Transverse colon (tissue), 4 donors: ENCODE results near the gene CYB5D1. TPM values are rescaled to one million over a fixed set of nuclear protein-coding genes. Genes with fewer than 3 reads are reported as not detected.
"Not testable (repeated sequence)": the region's sequence is repeated elsewhere in the genome, so short reads cannot be mapped to it uniquely, and the experiment has no call there.

Experiments
- DNase-seq: peaks from one replicate; pipeline ENCODE4 v3.0.0-alpha.2; 2019
- H3K27ac ChIP-seq, 4 donors: fragments of 200-600 bp; sonication (generic); 2 replicates each; pipeline ENCODE4 v1.5.1; 2016 to 2018; ENCODE audit warnings: inconsistent platforms in 4 of 4
- H3K27me3 ChIP-seq: fragments of 200-600 bp; sonication (generic); 2 replicates; pipeline ENCODE4 v1.5.1; 2017; ENCODE audit warnings: inconsistent platforms
- H3K36me3 ChIP-seq, 4 donors: fragments of 200-600 bp; sonication (generic); 2 replicates each; pipeline ENCODE4 v1.5.1; 2017 to 2019; ENCODE audit warnings: inconsistent platforms in 4 of 4
- H3K4me1 ChIP-seq, 4 donors: fragments of 200-600 bp; sonication (generic); 2 replicates each; pipeline ENCODE4 v1.5.1; 2017 to 2020; ENCODE audit warnings: inconsistent platforms in 4 of 4
- H3K4me3 ChIP-seq, 4 donors: fragments of 200-600 bp; sonication (generic); 1 replicate in 1 of 4; 2 replicates in 3 of 4; pipeline versions ENCODE4 v1.5.1 to v1.6.1; 2017 to 2019; ENCODE audit warnings: inconsistent platforms in 4 of 4
- H3K9me3 ChIP-seq, 2 donors: fragments of 200-600 bp; sonication (generic); 2 replicates each; pipeline ENCODE4 v1.5.1; 2017 to 2019; ENCODE audit warnings: inconsistent platforms in 2 of 2
- EP300 ChIP-seq: sonication (generic); formaldehyde crosslinking; IDR thresholded peaks from one replicate; pipeline ENCODE4 v1.6.1; 2017; ENCODE audit warnings: antibody characterized with exemption, low read depth
- POLR2A ChIP-seq: fragments of 450-650 bp; IDR thresholded peaks from one replicate; pipeline ENCODE4 v1.6.1; 2016; ENCODE audit warnings: antibody characterized with exemption, mild to moderate bottlenecking, moderate library complexity
- POLR2AphosphoS5 ChIP-seq, 3 donors: sonication (generic); formaldehyde crosslinking; IDR thresholded peaks; one replicate each; pipeline ENCODE4 v1.6.1; 2016; ENCODE audit warnings: antibody characterized with exemption in 3 of 3
- WGBS, 2 donors: methylation state at CpG; one replicate each; pipeline ENCODE4 v1.1.5; 2018; ENCODE audit warnings: low coverage in 1 of 2; 5-methylcytosine and 5-hydroxymethylcytosine counted together
- in situ Hi-C, 4 donors: fragments of 200-750 bp; cut with MboI; loops; one replicate each; pipeline versions ENCODE4 v1.15.0 to v1.15.1; 2017; ENCODE audit warnings: low sequenced_read_pairs in 3 of 4, low pct_ligation_motif_present in 1 of 4, low pct_unique_long_range_greater_than_20kb in 1 of 4
- intact Hi-C: fragments of 100-400 bp; cut with DNase I; formaldehyde crosslinking; loops from one replicate; pipeline ENCODE4 v1.15.1; 2023; ENCODE audit warnings: low total_unique reads
- total RNA-seq, 4 donors: library from RNA; depleted of rRNA; stranded (reverse); fragments of >200 nt; gene quantifications; one replicate each; pipeline ENCODE4 v1.1.0, GENCODE V29; 2016
- TF ChIP-seq, protein P1 (sequence below), 5 experiments: fragments of 200-600 bp in 3 of 5; fragments of 450-650 bp in 2 of 5; sonication (generic) in 3 of 5; IDR thresholded peaks; 1 replicate in 2 of 5; 2 replicates in 3 of 5; pipeline ENCODE4 v1.5.1; 2016 to 2017; ENCODE audit warnings: antibody characterized with exemption in 5 of 5, inconsistent platforms in 3 of 5, mild to moderate bottlenecking in 2 of 5, moderate library complexity in 1 of 5

CYB5D1 gene
- total RNA-seq, 4 donors from 2014 or later, result 4.9 to 50.4 (median 9.6) TPM; not detected in 1

DNA sequence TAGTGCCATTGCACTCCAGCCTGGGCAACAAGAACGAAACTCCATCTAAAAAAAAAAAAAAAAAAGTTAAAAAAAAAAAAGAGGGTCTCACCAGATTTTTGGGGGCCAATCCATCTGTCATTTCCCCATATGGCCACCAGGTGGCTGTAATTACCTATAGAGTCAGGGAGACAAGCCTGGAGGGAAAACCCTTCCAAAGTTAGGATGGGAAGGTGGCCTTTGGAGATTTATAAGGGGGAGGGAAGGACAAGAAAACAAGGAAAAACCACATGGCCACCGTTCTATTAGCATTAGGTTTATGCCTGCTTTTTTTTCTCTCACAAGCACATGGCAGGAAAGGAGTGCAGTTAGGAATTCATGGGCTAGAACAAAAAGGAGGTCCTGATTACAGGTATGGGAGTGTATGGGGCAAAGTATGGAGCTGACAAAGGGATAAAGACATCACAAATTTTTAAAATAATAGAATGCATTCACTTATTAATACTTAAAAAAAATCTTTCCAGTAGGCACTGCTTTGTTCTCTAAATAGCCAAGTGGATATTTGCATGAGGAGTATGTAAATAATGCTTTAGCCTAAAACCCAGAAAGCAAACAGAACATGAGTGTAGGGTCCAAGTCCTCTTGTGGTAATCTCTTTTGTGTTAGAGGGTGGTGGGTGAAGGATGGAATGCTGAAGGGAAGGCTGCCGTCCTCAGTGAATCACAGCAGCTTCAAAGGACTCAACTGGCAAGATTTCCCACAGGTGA is 5.1 kb downstream of the CYB5D1 start:
- H3K27ac ChIP-seq, result no peak overlapping the region

DNA sequence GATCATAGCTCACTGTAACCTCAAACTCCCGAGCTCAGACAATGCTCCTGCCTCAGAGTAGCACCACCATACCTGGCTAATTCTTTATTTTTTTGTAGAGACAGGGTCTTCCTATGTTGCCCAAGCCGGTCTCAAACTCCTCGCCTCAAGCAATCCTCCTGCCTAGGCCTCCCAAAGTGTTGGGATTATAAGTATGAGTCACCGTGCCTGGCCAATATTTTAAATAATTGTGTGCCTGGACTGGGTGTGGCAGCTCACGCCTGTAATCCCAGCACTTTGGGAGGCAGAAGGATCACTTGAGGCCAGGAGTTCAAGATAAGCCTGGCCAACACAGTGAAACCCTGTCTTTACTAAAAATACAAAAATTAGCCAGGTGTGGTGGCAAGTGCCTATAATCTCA is 6.6 kb downstream of the CYB5D1 start:
- H3K9me3 ChIP-seq, H3K36me3 ChIP-seq, H3K27me3 ChIP-seq, DNase-seq, H3K27ac ChIP-seq, H3K4me3 ChIP-seq: not testable (repeated sequence)
- intact Hi-C loops (loop anchor here (5.0 to 10.0 kb wide), 2 partner anchors 60 to 123 kb away; partner anchors contain the start of gene KCNAB3), in situ Hi-C loops (loop anchor here in 2 of 4 donors (25.0 kb wide), 1 partner anchor 123 kb away; no protein-coding TSS in a partner anchor)
- peaks cover 0 to 23% (median 8%) of the 10 kb centered on the region in 4 donors for H3K4me1 ChIP-seq
- 57 to 90% methylated on average over 2 to 5 of the region's 5 CpGs for WGBS, 2 donors

More for the DNA sequence above, 5.1 kb downstream of the CYB5D1 start:
- WGBS, 2 donors, result 0 to 30% methylated on average over 1 to 3 of the region's 3 CpGs
- Histone ChIP-seq H3K9me3 (no peaks in the 10 kb centered on the region), H3K36me3 (no peaks in the 10 kb centered on the region), H3K4me1 (peaks cover 6 to 27% (median 15%) of the 10 kb centered on the region in 4 donors), H3K27me3 (no peaks in the 10 kb centered on the region), H3K4me3 (no peak overlapping the region)
- in situ Hi-C loops (loop anchor here in 2 of 4 donors (25.0 kb wide), 1 partner anchor 124 kb away; no protein-coding TSS in a partner anchor), intact Hi-C loops (loop anchor here (5.0 to 10.0 kb wide), 2 partner anchors 62 to 124 kb away; partner anchors contain the start of gene KCNAB3)
- peak; percentile 31 for DNase-seq
- no peak for TF ChIP-seq POLR2AphosphoS5 (IDR thresholded peaks at IDR 0.05)
- TF ChIP-seq, protein P1, sequence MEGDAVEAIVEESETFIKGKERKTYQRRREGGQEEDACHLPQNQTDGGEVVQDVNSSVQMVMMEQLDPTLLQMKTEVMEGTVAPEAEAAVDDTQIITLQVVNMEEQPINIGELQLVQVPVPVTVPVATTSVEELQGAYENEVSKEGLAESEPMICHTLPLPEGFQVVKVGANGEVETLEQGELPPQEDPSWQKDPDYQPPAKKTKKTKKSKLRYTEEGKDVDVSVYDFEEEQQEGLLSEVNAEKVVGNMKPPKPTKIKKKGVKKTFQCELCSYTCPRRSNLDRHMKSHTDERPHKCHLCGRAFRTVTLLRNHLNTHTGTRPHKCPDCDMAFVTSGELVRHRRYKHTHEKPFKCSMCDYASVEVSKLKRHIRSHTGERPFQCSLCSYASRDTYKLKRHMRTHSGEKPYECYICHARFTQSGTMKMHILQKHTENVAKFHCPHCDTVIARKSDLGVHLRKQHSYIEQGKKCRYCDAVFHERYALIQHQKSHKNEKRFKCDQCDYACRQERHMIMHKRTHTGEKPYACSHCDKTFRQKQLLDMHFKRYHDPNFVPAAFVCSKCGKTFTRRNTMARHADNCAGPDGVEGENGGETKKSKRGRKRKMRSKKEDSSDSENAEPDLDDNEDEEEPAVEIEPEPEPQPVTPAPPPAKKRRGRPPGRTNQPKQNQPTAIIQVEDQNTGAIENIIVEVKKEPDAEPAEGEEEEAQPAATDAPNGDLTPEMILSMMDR (IDR thresholded peaks at IDR 0.05), result peak; percentile 81 to 94 (median 86)

DNA sequence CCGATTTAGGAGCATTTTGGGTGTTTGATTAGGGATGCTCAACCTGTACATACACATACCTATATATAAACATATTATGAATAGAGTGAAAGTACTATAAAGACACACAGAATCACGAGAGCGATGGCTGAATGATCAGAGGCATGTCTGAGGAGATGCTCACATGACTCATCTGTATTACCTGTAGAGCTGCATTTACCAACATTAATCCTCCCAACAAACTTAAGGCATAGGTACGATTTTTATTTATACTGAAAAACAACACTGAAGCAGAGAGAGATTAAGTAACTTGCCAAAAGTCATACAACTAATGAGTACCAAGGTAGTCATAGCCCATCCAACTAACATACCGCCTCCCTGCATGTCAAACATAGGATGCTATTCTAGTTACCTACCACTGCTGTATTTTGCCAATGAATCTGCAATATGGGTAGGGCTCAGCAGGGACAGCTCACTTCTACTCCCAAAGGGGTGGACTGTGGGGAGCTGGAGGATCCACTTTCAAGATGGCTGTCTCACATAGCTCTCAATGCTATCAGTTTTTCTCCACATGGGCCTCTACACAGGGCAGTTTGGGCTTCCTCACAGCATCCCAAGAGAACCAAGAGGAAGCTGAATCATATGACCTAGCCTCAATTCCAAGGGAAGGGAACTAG is 7.3 kb downstream of the CYB5D1 start:
- in situ Hi-C loops (loop anchor here in 2 of 4 donors (25.0 kb wide), 1 partner anchor 122 kb away; no protein-coding TSS in a partner anchor), intact Hi-C loops (loop anchor here (5.0 to 10.0 kb wide), 2 partner anchors 60 to 122 kb away; partner anchors contain the start of gene KCNAB3)
- WGBS, 2 donors, result 87 to 91% methylated on average over 5 of the region's 5 CpGs

DNA sequence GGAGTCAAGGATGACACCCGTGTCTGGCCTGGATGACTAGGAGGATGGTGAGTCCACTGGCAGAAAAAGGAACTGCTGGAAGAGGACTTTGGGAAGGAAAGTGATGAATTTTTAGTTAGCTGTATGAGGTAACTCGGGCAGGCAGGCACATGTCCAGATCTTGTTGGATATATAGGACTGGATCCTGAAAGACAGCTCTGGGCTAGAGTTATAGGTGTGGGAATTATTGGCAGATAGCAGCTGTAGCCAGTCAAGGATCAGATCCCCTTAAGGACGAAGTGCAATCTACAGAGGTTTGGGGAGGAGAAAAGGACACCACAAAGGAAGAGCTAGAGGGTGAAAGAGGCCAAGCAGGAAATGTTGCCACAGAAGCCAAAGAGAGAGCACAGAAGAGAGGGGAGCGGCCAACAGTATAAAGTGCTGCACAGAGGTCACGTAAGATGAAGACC is 10.1 kb downstream of the CYB5D1 start:
- Histone ChIP-seq H3K9me3 (no peaks in the 10 kb centered on the region), H3K4me3 (no peak overlapping the region), H3K27me3 (no peaks in the 10 kb centered on the region), H3K4me1 (peaks cover 0 to 21% (median 7%) of the 10 kb centered on the region in 4 donors), H3K27ac (peak overlapping the region in 3 of 4 donors; percentile 16 to 60 (median 23)), H3K36me3 (peaks cover 0 to 2% (median 0%) of the 10 kb centered on the region in 4 donors)
- TF ChIP-seq EP300 (no peak), POLR2AphosphoS5 (IDR thresholded peaks at IDR 0.05) (no peak), POLR2A (no peak)
- TF ChIP-seq, protein P1 (IDR thresholded peaks at IDR 0.05), result no peak
- in situ Hi-C loops (loop anchor here in 2 of 4 donors (25.0 kb wide), 1 partner anchor 119 kb away; no protein-coding TSS in a partner anchor), intact Hi-C loops (loop anchor here (10.0 kb wide), 1 partner anchor 57 kb away; the partner anchor contains the start of gene KCNAB3)
- DNase-seq, result no peak
- WGBS, 2 donors, result 60 to 63% methylated on average over 5 of the region's 5 CpGs

More for the DNA sequence above, 7.3 kb downstream of the CYB5D1 start:
- no peak overlapping the region for H3K4me3 ChIP-seq
- no peak for DNase-seq
- no peaks in the 10 kb centered on the region for H3K27me3 ChIP-seq
- TF ChIP-seq, protein P1 (IDR thresholded peaks at IDR 0.05), result no peak
- no peak for TF ChIP-seq EP300
- TF ChIP-seq POLR2AphosphoS5 (IDR thresholded peaks at IDR 0.05), result no peak
- TF ChIP-seq POLR2A, result no peak
- H3K36me3 ChIP-seq, result no peaks in the 10 kb centered on the region
- H3K4me1 ChIP-seq, result peaks cover 0 to 23% (median 8%) of the 10 kb centered on the region in 4 donors
- no peaks in the 10 kb centered on the region for H3K9me3 ChIP-seq
- no peak overlapping the region for H3K27ac ChIP-seq
